ENCODE results near the gene ZCCHC13.
"Not testable (repeated sequence)": the region's sequence is repeated elsewhere in the genome, so short reads cannot be mapped to it uniquely, and the experiment has no call there.

ZCCHC13 gene

DNA sequence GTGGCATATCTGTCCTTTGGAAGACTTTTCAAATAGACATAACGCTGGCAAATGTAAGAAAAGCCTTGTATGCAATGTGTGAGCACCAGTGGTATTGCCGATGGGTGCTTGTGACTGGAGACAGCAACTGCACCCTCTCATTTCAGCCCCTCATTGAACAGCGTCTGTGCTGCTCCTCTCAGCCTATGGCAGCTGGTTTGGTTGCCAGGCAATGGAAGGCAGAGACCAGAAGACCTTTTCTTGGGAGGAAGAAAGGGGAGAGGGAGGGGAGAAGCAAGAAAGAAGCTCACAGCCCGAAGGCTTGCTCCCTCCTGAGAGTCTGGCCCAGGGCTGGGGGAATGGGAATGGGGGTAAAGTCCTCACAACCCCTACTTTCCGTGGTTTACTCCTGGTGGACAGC lies 20.2 kb downstream of the ZCCHC13 start:
- no peak for DNase-seq (ENCODE audit: low spot score)

DNA sequence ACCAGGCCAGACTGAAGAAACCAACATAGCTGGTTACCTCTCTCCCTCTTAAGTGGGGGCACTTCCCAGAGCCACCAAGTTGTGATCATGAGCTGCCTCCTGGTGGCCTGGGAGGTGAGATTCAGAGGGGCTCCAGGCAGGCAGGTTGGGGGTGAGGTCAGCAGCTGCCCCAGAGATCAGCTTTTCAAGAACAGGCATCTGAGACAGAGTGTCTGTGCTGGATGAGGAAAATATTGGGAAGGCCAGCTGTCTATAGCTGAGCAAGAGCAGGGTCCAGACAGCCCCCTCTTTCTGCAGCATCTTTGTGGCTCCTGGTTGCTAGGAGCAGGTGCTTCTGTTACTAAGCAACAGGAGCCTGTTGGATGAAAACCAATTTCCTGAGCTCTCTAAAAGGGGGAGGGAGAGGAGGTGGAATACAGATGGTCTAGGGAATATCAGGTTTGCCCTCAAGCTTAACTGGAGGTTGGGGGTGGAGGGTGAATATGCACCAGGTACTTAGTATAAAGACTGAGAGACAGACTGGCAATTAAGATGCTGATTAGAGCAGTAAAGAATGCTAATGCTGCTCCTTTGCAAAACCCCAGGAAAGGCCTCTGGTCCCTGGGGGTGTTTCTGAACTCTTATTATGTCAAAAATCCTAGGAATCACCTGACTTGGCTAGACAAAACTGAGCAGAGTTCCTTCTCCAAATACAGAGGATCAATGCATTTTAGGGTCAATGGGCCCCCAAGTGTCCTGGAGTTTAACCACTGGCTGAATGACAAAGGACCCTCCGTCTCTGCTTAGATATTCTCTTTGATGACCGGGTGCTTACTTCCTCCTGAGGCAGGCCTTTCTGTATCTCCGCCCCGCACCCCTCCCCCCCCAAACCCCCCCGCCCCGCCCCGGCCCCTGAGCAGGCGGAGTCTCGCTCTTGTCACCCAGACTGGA lies 21.4 kb downstream of the ZCCHC13 start:
- DNase-seq (ENCODE audit: low spot score): no peak

DNA sequence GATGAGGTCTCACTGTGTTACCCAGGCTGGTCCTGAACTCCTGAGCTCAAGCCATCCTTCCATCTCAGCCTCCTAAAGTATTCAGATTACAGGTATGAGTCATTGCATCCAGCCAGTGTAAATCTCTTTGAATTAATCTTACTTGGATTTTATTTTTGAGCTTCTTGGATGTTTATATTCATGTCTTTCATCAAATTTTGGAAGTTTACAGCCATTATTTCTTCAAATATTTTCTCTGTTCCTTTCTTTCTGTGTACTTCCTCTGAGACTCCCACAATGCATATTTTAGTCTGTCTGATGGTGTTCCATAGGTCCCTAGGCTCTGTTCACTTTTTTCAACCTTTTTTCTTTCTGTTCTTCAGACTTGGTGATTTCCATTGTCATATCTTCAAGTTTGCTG lies 34.9 kb downstream of the ZCCHC13 start:
- DNase-seq (ENCODE audit: low spot score): no peak

DNA sequence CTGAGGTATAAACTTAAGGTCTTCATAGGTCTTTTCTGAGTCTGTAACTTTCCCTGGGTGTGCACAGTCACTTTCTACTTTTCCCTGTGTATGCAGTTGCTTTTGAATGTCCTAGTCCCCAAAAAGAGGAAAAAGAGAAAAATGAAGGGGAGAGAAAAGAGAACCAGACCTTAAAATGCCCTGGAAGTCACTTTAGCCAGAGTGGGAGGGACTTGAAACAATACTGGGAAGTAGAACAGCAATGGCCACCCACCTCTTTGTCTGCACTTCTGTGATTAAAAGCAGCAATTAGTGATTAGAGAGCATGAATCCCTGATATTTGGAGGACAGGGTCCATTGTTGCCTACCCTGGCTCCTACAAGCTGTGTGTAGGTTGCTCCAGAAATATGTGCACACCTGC lies 36.1 kb downstream of the ZCCHC13 start:
- no peak for DNase-seq (ENCODE audit: low spot score)

DNA sequence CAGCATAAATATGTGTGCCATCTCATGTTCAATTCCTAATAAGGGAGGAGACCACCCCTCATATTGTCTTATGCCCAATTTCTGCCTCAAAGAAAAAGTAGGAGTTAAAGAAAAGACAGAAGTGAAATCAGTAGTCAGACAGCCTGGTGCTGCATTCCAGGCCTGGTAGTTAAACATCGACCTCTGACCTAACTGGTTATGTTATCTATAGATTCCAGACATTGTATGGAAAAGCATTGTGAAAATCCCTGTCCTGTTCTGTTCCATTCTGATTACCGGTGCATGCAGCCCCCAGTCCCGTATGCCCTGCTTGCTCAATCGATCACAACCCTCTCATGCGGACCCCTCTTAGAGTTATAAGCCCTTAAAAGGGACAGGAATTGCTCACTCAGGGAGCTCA lies 38.2 kb downstream of the ZCCHC13 start:
- not testable (repeated sequence) for DNase-seq (ENCODE audit: low spot score)

DNA sequence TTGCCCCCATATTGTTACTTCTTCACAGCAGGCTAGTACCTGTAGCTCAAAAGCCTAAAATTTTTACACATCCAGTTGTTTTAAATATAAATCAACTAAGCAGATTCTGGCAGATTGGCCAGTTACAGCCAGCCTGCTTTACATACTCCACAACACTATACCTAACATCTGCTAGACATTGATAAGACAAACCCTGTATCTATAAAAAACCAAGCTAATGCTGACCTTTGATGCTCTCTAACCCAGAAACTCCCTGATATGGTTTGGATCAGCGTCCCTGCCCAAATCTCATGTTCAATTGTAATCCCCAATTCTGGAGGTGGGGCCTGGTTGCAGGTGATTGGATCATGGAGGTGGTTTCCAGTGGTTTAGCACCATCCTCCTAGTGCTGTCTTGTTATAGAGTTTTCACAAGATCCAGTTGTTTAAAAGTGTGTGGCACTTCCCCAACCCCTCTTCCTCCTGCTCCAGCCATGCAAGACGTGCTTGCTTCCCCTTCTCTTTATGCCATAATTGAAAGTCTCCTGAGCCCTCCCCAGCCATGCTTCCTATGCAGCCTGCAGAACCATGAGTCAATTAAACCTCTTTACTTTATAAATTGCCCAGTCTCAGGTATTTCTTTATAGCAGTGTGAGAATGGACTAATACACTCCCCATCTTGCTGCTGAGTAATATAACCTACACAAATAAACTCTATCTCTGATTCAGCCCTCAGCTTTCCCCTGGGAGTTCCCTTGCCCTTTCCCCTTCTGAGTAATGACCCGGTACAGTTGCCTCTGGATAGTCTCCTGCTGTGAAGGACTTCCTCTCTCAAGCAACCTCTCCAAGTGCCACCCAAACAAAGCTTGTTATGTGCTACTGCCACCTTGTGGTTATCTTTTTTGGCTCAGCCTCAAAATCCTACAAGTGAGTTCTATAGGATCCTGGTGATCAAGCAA lies 39.6 kb downstream of the ZCCHC13 start:
- peak; percentile 59 for DNase-seq (ENCODE audit: low spot score)

DNA sequence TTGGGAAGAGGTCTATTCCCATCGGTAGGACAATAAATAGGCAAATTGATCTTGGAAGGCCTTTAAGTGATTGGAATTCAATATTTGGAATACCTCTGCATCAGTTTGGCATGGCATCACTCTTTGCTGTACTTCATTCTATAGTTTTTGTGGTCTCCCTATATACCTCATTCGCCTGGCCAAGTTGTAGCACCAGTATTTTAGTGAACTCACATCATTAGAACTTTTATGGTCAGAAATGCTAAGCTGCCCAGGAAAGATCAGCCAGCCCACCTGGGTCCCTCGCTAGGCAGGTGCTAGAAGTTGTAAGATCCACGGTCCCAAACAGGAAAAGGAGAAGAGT lies 40.3 kb downstream of the ZCCHC13 start:
- no peak for DNase-seq (ENCODE audit: low spot score)

DNA sequence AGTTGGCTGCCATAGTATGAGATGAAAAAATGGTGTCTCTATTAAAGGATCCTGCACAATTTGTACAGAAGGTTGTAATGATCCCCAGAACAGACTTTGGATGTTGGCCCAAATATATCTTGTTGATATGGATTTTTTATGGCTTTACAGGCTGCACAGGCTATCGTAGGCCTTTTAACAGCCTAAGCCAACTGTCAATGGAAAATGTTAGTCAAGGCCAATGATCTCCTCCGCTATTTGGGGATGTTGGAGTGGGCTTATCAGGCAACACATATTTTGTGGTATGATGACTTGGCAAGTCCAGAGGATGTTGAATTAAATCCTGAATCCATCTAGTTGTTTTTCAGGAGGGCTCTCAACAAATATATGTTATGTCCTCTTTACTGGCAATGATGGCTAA lies 42.1 kb downstream of the ZCCHC13 start:
- no peak for DNase-seq (ENCODE audit: low spot score)

DNA sequence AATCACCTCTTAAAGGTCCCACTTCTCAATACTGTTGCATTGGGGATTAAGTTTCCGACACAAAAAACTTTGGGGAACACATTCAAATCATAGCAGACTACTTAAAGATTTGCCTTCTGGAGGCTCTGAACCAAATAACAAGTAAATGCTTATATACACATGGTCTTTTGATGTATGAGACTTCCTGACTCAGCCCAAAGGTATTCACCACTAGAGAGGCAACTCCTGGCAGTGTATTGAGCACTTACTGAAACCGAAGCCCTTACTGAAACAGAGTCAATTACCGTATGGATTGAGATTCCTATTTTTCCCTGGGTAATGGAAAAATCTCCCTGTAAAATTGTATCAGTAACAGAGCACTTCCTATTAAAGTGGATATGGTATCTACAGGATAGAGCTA lies 45.4 kb downstream of the ZCCHC13 start:
- no peak for DNase-seq (ENCODE audit: low spot score)

DNA sequence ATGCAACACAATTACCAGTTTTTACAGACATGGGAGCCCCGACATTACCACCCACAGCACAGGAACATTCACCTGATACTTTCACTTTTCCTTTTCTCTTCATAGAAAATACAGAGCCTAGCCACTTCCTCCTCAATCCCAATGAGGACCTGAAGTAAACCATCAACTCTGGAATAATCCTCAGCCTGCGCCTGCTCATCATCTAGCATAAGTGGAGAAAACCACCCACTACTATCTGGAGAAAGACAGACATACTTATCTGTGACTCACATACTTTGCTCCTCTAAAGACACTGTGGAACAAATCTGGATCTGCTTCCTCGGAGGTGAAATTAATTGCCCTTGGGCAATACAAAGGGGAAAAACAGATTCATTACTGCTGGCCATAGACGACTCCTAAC lies 47.8 kb downstream of the ZCCHC13 start:
- DNase-seq (ENCODE audit: low spot score): no peak

DNA sequence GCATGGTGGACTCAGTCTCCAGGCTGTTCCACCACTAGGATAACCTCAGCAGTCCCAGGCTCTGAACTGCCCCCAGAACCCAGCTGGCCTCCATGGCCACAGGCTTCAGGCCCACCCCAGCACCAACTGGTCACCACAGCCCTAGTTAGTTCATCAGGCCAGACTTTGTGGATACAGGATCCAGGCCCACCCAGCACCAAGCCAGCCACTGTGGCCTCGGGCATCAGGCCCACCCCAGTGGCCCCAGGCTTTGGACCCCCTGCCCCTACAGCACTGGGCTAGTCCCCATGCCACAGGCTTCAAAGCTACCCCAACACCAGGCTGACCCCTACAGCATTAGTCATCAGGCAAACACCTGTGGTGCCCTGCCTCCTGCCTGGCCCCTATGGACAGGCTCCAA lies 50.0 kb downstream of the ZCCHC13 start:
- DNase-seq (ENCODE audit: low spot score): no peak
